Endothelial cell of umbilical vein (primary cell): ENCODE results near the gene NUDT13. TPM values are rescaled to one million over a fixed set of nuclear protein-coding genes. Genes with fewer than 3 reads are reported as not detected.

Experiments
- BruUV-seq: library from RNA; stranded (reverse); fragments of 400-500 nt; replicated peaks from 2 replicates; lab custom pipeline; 2021; lab: Mats Ljungman, UMichigan
- CTCF ChIA-PET: fragments of 300-600, 350-600 bp; sonication (Branson Sonifier 250); formaldehyde crosslinking; loops from one replicate; lab custom pipeline; 2021; ENCODE audit warnings: antibody characterized with exemption, inconsistent platforms; lab: Charles Lee
- POLR2A ChIA-PET: fragments of 300-600, 350-600 bp; sonication (Branson Sonifier 250); formaldehyde crosslinking; loops from one replicate; lab custom pipeline; 2021; ENCODE audit warnings: antibody characterized with exemption, inconsistent platforms; lab: Charles Lee
- DNase-seq: peaks from one replicate; pipeline ENCODE4 v3.0.0-alpha.2; 2011; ENCODE audit warnings: low read depth, low spot score
- FAIRE-seq: peaks from 2 replicates; lab custom pipeline; 2011; peaks lifted over from hg19 to GRCh38; lab: Jason Lieb, UNC
- H2AFZ ChIP-seq: 2 replicates; pipeline ENCODE4 v1.6.0; 2012; ENCODE audit warnings: low read depth, low read length, control low read depth, inconsistent platforms
- H3K27ac ChIP-seq: 2 replicates; pipeline ENCODE4 v1.5.1; 2011; ENCODE audit warnings: low read depth, mild to moderate bottlenecking, control low read depth, low read length, moderate library complexity; ENCODE audit not compliant: insufficient read depth
- H3K27me3 ChIP-seq, 2 experiments: 2 replicates each; pipeline versions ENCODE4 v1.6.0 to v1.6.1; 2011; ENCODE audit warnings: low read length in 2 of 2, mixed read lengths in 1 of 2; ENCODE audit not compliant: control insufficient read depth in 2 of 2, insufficient read depth in 2 of 2
- H3K36me3 ChIP-seq, 2 experiments: 2 replicates in 1 of 2; 3 replicates in 1 of 2; pipeline ENCODE4 v1.5.1; 2011; ENCODE audit warnings: low read length in 2 of 2, mild to moderate bottlenecking in 1 of 2, moderate library complexity in 1 of 2; ENCODE audit not compliant: control insufficient read depth in 2 of 2, insufficient read depth in 2 of 2; ENCODE audit errors: extremely low read depth in 1 of 2
- H3K4me1 ChIP-seq: 3 replicates; pipeline ENCODE4 v1.5.1; 2011; ENCODE audit warnings: mild to moderate bottlenecking, low read length; ENCODE audit not compliant: control insufficient read depth, insufficient read depth; ENCODE audit errors: extremely low read depth
- H3K4me2 ChIP-seq: 2 replicates; pipeline ENCODE4 v1.6.1; 2011; ENCODE audit warnings: low read length, control low read depth, mixed read lengths; ENCODE audit not compliant: insufficient read depth
- H3K4me3 ChIP-seq, 3 experiments: fragments of 200-600 bp in 1 of 3; sonication (generic), shearing (Covaris generic) in 1 of 3; replicated peaks in 1 of 3; 2 replicates each; pipeline ENCODE4 v1.5.1; 2011 to 2016; ENCODE audit warnings: control low read depth in 3 of 3, low read length in 3 of 3, mild to moderate bottlenecking in 2 of 3, inconsistent platforms in 1 of 3, low read depth in 1 of 3, moderate library complexity in 1 of 3; ENCODE audit not compliant: insufficient read depth in 1 of 3
- H3K79me2 ChIP-seq: 2 replicates; pipeline ENCODE4 v1.6.0; 2012; ENCODE audit warnings: low read length, inconsistent platforms; ENCODE audit not compliant: control insufficient read depth, insufficient read depth
- H3K9ac ChIP-seq: replicated peaks from 2 replicates; pipeline ENCODE3; 2011; ENCODE audit warnings: low read length, control low read depth; ENCODE audit not compliant: insufficient read depth; ENCODE audit errors: extremely low read depth
- H3K9me1 ChIP-seq: replicated peaks from 3 replicates; pipeline ENCODE4 v1.6.0; 2011; ENCODE audit warnings: mild to moderate bottlenecking, low read length; ENCODE audit not compliant: control insufficient read depth, insufficient read depth; ENCODE audit errors: extremely low read depth
- H3K9me3 ChIP-seq: replicated peaks from 2 replicates; pipeline ENCODE4 v1.5.1; 2012; ENCODE audit warnings: low read length, inconsistent platforms; ENCODE audit not compliant: control insufficient read depth, insufficient read depth
- H4K20me1 ChIP-seq: replicated peaks from 2 replicates; pipeline ENCODE3; 2011; ENCODE audit warnings: mild to moderate bottlenecking, low read length; ENCODE audit not compliant: control insufficient read depth, insufficient read depth; ENCODE audit errors: extremely low read depth
- CTCF ChIP-seq, 2 donors: IDR thresholded peaks; 1 replicate in 1 of 2; 2 replicates in 1 of 2; pipeline ENCODE4 v1.5.1; 2011; ENCODE audit warnings: low read length in 2 of 2, mild to moderate bottlenecking in 2 of 2, moderate library complexity in 2 of 2, control low read depth in 1 of 2, inconsistent platforms in 1 of 2, low read depth in 1 of 2; ENCODE audit not compliant: insufficient read depth in 1 of 2; ENCODE audit errors: extremely low read depth in 1 of 2
- EZH2 ChIP-seq: IDR thresholded peaks from 2 replicates; pipeline ENCODE4 v1.6.1; 2012; ENCODE audit warnings: borderline replicate concordance, low read depth, mild to moderate bottlenecking, moderate library complexity, low read length, inconsistent platforms; ENCODE audit not compliant: severe bottlenecking
- MAX ChIP-seq: IDR thresholded peaks from 2 replicates; pipeline ENCODE4 v1.6.1; 2011; ENCODE audit not compliant: insufficient read depth, insufficient read length
- POLR2A ChIP-seq: IDR thresholded peaks from 2 replicates; pipeline ENCODE4 v1.6.1; 2012; ENCODE audit warnings: low read depth, mild to moderate bottlenecking, control low read depth, low read length
- dilution Hi-C: fragments of 300-500 bp; cut with MboI; formaldehyde crosslinking; loops from one replicate; pipeline ENCODE4 v1.15.0; 2019; ENCODE audit warnings: low sequenced_read_pairs; ENCODE audit not compliant: extremely low pct_ligation_motif_present
- intact Hi-C: fragments of 100-400 bp; cut with micrococcal nuclease; formaldehyde crosslinking; loops from one replicate; pipeline ENCODE4 v1.10.0; 2022
- polyA plus RNA-seq, 4 experiments: library from polyadenylated mRNA; depleted of rRNA in 3 of 4; stranded (reverse) in 3 of 4; unstranded in 1 of 4; fragments of >200 nt; gene quantifications; 2 replicates each; pipeline versions ENCODE4 v1.2.1 to v1.2.3, GENCODE V29; 2011 to 2012; ENCODE audit warnings: missing spikeins in 1 of 4
- total RNA-seq: library from RNA; stranded (reverse); gene quantifications from 2 replicates; pipeline ENCODE4 v1.2.3, GENCODE V29; 2021

Gene NUDT13
- total and polyA plus RNA-seq, 2 donors (not counting 3 experiments of a cell fraction or from before 2014, with no cell fraction given): 1.6 to 2.3 TPM

- no peak overlapping the region for H2AFZ ChIP-seq
- H3K27me3 ChIP-seq: no peaks in the 10 kb centered on the region
- FAIRE-seq (peak; percentile 81), DNase-seq (peak; percentile 65)
- H3K9me3 ChIP-seq: no peaks in the 10 kb centered on the region
- no peaks in the 10 kb centered on the region for H3K9me1 ChIP-seq
- no peak overlapping the region for H3K27ac ChIP-seq
- BruUV-seq: no TSS peak
- H3K4me2 ChIP-seq: no peak overlapping the region
- TF ChIP-seq CTCF (IDR thresholded peaks at IDR 0.05; ENCODE audit: extremely low read depth in 1 of 2, insufficient read depth in 1 of 2, low read depth in 1 of 2, low read length in 2 of 2) (peak; percentile 59 to 60), POLR2A (no peak)
- no peak overlapping the region for H3K4me3 ChIP-seq
- peaks cover 38% of the 10 kb centered on the region for H3K79me2 ChIP-seq
- ChIA-PET POLR2A (no interaction called here), CTCF (interaction anchor here (0.9 to 4.6 kb wide), 10 partner anchors 9 to 325 kb away, joined by 3 to 17 read pairs (median 5); partner anchors contain the start of genes ECD, FAM149B1, NUDT13 and P4HA1)
- dilution Hi-C loops (no loop called here), intact Hi-C loops (loop anchor here (1.0 to 5.0 kb wide), 2 partner anchors 63 to 797 kb away; partner anchors contain the start of gene P4HA1)
- H3K36me3 ChIP-seq: peaks cover 8 to 14% of the 10 kb centered on the region in 2 experiments
- no peak overlapping the region for H3K9ac ChIP-seq
- no peaks in the 10 kb centered on the region for H3K4me1 ChIP-seq
- peaks cover 7% of the 10 kb centered on the region for H4K20me1 ChIP-seq
These were observed 48.9 kb downstream of the NUDT13 start for GRCh38 chr10:73159038-73159648.

GRCh38 chr10:73161079-73161478 is 50.8 kb downstream of the NUDT13 start:
- Histone ChIP-seq H3K9me3 (no peaks in the 10 kb centered on the region), H3K9me1 (no peaks in the 10 kb centered on the region), H3K79me2 (peaks cover 51% of the 10 kb centered on the region), H3K27ac (no peak overlapping the region), H3K4me3 (no peak overlapping the region), H3K4me2 (no peak overlapping the region), H3K4me1 (no peaks in the 10 kb centered on the region), H3K9ac (no peak overlapping the region), H4K20me1 (peaks cover 7% of the 10 kb centered on the region), H2AFZ (no peak overlapping the region), H3K27me3 (no peaks in the 10 kb centered on the region), H3K36me3 (peaks cover 7 to 10% of the 10 kb centered on the region in 2 experiments)
- ChIA-PET POLR2A (no interaction called here), CTCF (interaction anchor here (1.1 to 1.4 kb wide), 4 partner anchors 9 to 796 kb away, joined by 3 to 5 read pairs (median 4); partner anchors contain the start of gene P4HA1)
- DNase-seq: no peak
- intact Hi-C loops (no loop called here), dilution Hi-C loops (no loop called here)
- BruUV-seq: no TSS peak
- no peak for TF ChIP-seq MAX
- no peak for TF ChIP-seq POLR2A
- no peak for TF ChIP-seq EZH2
- no peak for FAIRE-seq
